ENCODE measurements around the gene ADAM33.

Gene ADAM33

DNA sequence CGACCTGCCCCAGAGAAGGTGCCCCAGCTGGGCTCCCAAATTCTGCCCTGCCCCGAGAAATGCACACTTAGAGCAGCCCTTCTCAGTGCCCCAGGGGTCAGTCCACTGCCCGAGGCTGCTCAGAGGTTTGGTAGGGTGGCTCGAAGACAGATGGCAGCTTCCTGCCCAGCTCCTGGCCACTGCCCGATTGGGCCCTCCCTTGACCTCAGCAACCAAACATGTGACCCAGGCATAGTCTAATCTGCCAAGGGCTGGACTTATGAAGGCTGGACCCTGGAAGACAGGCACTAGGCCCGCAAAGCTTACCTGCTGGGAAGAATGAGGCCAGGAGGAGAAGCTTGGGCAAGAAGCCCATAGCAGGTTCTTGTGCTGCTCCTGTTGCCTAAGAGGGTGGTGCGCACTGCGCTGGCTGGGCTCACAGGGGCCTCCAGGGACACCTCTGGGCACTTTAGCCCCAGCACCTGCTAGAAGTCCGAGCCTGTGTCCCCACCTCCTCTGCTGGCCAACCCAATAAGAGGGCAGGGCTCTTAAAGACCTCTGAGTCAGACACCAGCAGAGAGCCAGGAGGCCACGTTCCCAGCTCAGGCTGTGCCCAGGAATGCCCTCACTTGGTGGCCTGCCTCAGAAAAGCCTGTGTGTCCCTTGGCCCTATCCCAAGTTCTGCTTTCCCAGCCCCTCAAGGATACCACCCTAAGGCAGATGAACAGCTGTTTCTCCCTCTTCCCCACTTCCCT lies 25.1 kb upstream of the ADAM33 start:
- no peak for DNase-seq (ENCODE audit: low spot score)

DNA sequence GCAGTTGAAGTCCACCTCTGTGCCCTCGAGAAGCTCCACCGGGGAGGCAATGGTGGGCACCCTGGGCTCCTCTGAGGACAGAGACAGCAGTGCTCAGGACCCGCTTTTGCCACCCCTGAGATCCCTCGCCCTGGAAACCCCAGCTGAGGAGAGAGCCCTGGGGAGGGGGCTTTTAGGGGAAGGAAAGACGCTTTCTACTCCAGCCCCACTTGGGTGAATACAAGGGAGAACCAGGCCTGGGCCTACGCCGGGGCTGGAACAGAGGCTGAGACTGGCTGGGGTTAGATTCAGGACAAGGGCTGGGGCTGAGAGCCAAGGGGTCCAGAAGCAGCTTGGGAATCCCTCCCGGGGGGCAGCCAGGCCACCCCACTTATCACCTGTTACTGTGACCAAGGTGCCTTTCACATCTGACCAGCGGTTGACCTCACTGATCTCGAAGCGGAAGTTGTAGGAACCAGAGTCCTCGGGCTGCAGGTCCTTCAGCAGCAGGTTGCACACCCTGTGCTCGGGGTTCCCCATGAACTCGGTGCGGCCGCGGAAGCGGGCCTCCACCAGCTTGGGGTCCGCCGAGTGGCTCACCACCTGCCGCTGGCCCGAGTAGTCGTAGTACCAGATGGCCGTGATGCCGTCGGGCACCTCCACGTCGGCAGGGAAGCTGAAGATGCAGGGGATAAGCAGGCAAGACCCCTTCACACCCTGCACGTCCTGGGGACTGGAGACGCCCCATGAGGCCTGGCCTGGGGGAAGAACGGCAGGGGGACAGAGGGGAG lies 24.3 kb upstream of the ADAM33 start:
- DNase-seq (ENCODE audit: low spot score) = no peak

DNA sequence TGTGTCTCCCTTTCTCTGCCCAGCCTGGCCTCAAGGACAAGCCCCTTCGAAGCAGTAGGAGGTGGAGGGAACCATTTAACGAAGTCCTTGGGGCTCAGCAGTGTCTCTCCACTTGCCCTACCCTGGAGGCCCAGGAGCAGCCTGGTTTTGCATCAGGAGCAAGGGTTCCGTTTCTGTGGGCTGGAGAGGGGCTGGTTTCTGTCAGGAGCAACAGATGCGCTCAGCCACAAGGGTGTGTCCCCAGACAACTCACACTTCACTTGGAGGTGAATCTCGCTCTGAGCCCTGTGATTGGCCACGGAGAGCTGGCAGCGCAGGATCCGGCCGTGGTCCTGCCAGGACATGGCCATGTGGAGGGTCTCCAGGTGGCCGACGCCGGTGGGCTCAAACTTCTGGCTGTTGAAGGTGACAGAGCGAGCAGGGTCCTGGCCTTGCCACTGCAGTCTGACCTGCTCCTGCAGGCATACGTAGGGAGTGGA lies 23.7 kb upstream of the ADAM33 start:
- no peak for DNase-seq (ENCODE audit: low spot score)

DNA sequence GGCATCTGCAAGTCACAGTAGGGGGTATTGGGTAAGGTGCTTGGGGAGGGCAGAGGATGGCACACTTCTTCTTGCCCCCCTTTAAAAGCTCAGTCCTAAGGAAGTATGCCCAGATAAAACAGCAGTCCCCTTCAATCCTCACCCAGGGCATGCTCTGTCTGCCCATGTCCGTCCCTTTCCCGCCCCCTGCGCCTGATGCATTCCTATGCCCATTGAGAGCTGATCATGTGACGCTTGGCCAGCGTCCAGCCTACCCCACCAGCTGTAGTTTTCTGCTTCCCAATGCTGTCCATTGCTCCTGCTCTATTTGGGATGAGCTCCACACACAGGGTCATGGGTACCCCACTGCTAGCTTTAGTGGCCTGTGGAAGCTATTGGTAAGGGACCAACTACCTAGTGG lies 22.3 kb upstream of the ADAM33 start:
- DNase-seq (ENCODE audit: low spot score) = no peak

DNA sequence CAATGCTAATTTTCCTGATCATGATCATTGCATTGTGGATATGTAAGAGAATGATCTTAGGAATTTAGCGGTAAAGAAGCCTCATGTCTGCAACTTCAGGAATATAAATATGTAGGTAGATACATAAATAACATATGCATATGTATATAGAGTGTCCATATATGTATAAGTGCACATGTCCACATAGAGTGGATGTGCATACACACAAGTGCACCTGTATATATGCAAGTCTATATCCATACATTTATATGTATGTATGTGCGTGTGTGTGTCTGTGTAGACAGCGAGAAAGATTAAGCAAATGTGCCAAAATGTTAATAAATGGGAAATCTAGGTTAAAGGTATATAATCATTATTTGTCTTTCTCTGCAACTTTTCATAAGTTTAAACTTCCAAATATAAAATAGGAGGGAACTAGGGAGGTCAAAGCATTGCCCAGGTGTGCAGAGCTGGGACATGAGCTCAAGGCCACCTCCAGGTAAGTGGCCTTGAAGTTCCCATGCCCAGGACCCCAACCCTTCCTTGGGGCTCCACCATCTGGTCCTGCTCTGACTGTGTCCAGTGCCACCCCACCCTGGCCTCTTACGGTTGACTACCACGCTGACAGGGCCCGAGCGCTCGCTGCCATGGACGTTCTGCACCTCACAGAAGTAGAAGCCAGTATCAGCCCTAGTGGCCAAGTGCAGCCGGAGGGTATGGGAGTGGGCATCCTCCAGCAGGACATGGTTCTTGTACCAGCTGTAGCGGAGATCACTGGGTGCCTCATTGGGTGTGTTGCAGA lies 21.0 kb upstream of the ADAM33 start:
- DNase-seq (ENCODE audit: low spot score) = no peak

DNA sequence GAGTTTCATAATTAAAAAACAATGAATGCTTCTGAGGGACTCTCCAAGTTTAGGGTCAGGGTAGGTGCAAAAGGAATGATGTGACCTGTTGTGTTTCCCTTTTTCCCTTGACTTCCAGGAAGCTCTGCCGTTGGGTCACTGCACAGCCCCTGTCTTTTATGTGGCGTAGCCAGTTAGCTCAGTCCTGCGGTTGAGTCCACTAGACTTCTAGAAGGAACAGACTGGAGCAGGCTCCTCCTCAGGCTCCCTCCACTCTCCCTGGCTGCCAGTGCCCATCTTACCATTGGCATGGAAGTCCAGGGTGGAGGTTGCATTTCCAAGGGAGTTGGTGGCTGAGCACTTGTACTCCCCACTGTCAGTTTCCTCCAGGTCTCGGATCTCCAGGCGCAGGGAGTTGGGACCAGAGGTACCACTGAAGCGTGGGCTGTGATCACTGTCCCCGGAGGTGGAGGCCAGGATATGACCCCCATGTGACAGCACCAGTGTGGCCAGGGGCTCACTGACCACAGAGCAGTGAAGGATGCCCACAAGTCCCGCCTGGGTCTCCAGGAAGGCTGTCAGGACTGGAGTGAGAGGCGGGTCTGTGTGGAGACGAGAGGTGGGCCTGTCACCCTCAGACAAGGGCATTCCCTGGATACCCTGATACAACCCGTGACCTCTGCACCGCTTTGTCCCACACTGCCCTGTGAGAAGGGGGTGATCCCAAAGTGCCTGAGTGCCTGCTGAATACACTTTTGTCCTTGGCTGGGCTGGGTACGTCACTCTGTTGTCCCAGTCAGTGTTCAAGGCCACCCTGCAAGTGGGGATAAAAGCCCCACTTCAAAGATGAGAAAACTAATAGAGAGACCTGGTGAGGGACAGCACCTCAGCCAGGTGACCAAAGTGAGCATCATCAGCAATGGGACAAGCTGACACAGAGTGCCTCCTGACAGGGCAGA lies 19.5 kb upstream of the ADAM33 start:
- DNase-seq (ENCODE audit: low spot score) = no peak

DNA sequence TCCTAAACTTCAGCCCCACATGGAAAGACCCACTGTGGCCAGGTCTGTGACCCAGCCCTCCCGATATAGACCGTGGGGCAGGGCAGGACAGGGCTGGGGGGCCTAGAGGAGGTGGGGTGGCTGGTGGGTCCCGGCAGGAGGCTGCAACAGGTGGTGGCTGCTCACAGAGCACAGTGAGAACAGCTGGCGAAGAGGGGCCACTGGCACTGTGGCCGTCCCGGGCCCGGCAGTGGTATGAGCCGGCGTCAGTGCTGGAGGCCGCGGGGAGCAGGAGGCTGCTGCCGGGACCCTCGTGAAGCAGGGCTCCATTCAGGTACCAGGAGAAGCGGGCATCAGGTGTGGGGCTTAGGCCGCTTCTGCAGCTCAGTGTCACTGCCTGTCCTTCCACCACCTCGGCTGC lies 17.2 kb upstream of the ADAM33 start:
- no peak for DNase-seq (ENCODE audit: low spot score)

DNA sequence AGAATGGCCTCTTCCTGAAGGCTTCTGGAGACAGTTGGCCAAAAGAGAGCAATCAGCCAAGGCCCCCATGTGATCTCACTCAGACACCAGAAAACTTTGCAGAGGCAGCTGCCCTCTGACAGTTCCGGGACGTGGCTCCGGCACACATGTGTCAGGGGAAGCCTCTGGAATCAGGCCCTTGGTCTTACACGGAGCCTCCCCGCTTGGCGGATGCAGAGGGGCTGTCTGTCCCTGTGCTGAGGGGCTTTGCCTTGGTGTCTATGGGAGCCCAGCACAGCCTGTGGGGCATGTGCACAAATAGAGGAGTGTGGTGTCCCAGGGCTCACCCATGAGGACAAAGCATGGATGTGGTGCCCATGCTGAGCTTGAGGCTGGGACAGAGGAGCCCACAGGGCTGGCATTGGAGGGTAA lies 16.8 kb upstream of the ADAM33 start:
- no peak for DNase-seq (ENCODE audit: low spot score)

DNA sequence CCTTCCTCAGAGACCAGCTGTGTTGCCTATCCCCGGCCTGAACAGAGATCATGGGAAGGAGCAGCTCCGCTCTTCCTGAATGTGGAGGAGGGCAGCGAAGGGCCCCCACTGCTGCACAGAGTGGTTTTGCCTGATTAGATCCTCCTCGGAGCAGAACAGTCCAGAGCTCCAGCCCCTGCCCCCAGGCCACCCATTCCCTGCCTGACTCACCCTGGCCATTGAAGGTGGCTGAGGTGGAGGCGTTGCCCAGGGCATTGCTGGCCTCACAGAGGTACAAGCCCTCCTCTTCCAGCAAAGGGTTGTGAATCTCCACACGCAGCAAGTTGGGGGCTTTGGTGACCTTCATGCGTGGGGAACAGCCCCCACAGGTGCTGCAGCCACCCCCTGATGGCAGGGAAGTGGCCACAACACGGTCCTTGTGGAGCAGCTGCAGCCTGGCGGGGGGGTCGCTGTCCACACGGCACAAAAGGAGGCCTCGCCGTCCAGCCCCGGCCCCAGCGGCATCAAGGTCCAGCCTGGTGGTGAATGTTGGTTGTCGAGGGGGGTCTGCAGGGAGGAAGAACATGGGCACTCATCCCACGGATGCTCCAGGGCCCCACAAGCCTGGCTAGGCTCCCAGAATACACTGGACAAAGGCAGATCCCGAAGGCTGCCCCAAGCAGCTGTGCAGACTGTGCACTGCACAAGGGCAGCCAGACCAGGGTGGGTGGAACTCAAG lies 15.9 kb upstream of the ADAM33 start:
- no peak for DNase-seq (ENCODE audit: low spot score)

DNA sequence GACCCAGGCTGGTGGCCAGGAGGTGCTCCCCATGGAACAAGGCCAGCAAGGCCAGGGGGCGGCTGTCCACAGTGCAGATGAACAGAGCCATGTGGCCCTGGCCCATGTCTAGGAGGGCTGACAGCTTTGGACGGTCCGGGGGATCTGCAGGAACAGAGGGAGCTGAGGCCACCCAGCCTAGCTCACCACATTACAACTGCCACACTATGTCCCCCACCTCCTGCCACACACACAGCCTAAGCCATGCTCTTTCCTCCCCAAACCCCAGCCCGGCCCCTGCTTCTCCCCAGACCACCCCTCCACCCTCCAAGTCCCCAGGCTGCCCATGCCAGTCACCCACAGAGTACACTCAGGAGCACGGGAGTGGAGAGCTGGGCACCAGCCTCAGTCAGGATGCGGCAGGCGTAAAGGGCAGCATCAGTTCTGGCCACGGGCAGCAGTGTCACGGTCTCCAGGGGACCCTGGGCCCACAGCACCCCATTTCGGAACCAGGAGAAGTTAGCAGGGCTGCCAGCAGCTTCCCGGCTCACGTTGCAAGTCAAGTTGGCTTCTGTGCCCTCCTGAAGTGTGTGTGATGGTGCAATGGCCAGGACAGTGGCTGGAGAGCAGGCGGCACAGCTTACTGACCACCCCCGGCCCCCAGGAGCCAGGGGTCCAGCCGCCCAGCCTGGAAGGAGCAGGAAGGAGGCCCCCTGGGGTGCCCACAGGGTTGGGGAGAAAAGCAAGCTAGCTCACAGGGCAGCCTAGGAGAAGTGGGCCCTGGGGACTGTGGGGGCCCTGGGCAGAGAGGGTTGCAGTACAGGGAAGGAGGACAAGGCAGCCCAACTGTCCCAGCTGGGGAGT lies 15.2 kb upstream of the ADAM33 start:
- DNase-seq (ENCODE audit: low spot score) = no peak

DNA sequence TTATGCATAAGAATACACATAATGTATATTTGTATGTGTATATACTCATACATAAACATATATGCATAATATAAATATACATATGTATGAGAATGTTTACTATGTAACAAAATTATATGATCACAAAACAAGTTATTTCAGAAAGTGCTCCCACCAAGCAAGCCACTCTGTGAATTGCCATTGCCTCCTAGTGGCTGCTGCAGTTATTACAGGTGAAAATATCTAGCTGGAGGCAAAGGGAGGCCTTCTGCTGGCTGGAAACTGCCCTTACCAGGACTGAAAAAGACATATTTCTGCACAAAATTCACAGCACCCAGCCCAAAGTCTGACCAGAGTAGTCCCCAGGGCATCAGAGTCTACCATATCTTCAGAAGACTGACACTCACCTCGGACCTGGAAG lies 14.4 kb upstream of the ADAM33 start:
- no peak for DNase-seq (ENCODE audit: low spot score)

DNA sequence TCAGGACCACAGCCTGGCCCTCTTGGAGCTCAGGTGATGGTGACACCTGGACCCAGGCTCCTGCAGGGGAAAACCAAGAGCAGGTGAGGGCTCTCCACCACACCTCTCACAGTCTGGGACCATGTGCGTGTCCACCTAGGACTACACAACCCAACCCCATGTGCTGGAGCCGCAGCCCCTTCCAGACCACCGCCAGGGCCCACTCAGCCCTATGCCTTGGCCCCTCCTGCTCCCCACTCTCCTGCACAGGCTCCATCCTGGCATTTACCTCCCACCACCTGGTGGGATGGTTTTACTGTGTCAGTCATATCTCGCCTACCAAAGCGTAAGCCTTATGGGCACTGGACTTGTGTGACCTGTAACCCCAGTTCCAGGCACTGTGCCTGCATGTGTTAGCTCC lies 13.1 kb upstream of the ADAM33 start:
- no peak for DNase-seq (ENCODE audit: low spot score)

DNA sequence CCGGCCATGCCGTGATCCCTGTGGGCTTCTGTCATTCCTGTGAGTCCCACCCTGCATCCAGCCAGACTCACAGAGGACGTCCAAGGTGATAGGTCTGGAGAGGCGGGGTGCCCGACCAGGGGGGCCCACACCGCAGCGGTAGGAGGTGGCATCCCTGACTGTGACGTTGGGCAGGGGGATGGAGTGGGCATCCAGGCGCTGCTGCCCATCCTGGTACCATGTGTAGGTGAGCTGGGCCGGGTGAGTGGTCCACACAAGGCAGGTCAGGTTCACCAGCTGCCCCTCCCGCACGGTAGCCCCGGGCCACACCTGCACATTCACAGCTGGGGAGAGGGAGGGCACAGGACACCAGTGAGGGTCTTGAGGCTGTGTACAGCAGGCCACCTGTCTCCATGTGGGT lies 11.6 kb upstream of the ADAM33 start:
- DNase-seq (ENCODE audit: low spot score) = no peak

DNA sequence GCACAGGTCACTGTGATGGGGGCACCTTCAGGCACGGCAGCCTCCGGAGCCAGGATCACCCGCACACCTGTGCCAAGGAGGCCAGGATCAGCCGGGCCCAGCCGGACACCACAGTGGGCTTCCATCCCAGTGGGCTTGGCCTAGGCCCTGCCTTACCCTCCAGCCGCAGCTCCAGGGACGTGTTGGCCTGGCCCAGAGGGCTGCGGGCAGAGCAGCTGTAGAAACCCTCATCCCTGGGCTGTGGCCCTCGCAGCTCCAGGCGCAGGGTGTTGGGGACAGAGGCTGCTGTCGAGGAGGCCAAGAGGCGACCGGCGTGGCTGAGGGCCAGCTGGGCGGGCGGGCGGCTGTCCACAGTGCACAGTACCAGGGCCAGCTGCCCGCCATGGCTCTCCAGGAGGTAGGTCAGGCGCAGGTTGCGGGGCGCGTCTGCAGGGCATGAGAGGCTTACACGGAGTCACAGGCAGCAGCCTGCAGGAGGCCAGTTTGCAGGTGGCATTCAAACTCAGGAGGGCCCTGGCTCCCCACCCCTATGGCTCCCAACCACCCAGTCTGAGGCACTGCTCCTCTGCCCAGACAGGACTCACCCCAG lies 11.0 kb upstream of the ADAM33 start:
- no peak for DNase-seq (ENCODE audit: low spot score)

DNA sequence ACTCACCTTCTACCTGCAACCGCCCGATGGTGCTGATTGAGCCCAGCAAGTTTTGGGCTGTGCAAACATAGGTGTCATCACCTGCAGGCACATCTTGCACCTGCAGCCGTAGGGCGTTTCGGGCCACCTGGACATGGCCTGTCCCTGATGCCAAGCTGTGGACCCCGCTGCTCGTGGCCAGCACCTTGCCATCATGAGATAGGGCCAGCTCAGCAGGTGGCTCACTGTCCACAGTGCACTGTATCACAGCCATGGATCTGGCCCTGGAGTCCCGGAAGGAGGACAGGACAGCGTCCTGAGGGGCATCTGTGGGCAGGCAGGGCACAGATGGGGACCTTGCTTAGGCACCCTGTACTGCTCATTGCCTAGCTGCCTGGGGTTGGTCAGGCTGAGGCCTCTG lies 10.1 kb upstream of the ADAM33 start:
- DNase-seq (ENCODE audit: low spot score) = no peak

DNA sequence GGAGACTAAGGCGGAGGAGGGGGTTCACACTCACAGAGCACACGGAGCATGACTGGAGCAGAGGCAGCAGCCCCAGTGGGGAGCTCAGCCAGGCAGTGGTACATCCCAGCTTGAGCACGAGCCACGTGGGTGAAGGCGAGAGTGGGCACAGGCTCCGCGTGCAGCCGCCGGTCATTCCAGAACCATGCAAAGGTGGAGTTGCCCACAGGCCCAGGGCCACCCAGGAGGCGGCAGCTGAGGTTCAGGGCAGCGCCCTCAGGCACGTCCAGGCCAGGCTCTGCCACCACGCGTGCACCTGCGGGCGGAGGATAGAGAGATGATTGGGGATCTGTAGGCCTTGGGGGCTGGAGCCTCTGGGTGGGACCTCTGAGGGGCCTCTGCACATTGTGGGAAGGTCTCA lies 9.5 kb upstream of the ADAM33 start:
- DNase-seq (ENCODE audit: low spot score) = no peak

DNA sequence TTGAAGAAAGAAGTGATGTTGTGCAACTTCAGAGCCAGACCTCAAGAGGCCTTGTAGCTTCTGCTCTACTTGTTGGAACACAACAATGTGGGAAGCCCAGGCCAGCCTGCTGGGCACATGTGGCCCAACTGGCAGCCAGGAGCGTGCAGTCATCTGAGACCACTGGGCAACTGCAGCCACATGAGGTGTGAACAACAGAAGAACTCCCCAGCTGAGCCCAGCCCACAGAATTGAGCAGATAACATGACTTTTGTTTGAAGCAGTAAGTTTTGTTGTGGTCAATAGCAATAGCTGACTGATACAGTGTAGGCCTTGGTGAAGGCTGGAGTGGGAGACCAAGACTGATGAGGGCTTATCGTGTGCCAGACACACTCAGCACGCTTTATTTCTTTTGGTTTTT lies 8.6 kb upstream of the ADAM33 start:
- DNase-seq (ENCODE audit: low spot score) = no peak

DNA sequence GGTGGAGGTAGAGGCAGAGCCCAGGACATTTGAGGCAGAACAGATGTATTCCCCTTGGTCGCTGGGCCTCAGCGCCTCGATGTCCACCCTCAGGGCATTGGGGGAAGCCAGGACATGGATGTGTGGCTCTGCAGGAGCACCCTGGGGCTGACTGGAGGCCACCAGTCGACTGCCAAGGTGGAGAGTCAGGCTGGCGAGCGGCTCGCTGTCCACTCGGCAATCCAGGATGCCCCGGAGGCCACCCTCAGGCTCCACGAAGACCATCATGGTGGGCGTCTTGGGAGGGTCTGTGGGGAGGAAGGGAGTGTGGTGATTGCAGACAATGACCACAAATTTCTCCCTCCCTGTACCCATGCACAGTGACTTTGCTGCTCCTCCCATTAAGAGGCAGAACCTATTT lies 8.2 kb upstream of the ADAM33 start:
- DNase-seq (ENCODE audit: low spot score) = no peak

DNA sequence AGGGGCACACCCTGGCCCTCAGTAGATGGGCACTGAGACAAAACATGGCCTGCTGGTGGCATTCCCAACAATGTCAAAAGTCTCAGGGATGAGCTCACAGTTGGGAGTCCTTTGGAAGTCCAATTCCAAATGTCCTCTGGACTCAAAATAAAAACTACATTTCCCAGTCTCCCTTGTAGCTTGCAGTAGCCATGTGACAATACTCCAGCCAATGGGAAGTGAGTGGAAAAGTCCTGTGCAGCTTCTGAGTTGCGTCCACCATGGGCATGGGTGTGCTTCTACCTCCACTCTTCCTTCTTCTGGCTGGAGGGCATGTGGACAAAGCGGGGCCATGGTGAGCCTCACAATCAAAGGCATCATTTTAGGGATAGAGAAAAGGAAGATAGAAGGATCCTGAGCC lies 5.8 kb upstream of the ADAM33 start:
- no peak for DNase-seq (ENCODE audit: low spot score)

DNA sequence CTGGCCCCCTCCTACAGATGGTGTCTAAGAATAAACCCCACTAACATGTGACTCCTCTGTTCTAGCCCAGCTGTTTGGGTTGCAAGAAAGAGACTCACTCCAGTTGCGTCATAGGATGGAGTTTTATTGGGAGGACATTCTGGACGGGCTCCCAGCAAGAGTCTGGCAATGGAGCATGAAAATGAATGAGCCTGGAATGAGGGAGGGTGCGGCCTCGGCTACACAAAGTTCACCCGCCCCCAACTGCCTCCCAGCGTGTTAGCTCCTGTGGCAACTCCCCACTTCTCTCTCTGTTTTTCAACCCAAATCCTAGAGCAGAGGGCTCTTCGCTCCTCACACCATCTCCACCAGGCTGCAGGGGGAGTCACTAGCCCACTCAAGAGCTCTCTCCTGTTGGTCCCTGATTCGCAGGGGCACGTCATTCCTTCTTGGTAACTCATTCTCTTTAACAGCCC lies 5.1 kb upstream of the ADAM33 start:
- no peak for DNase-seq (ENCODE audit: low spot score)
